ENCODE data around the gene TUBG2.

TUBG2 gene

GRCh38 chr17:42677921-42678781, 19.1 kb downstream of the TUBG2 start:
- DNase-seq, result peak; percentile 91

- peak; percentile 74 for DNase-seq
Measured at GRCh38 chr17:42678951-42679491, 19.9 kb downstream of the TUBG2 start.

GRCh38 chr17:42679492-42680330, 20.6 kb downstream of the TUBG2 start:
- peak; percentile 84 for DNase-seq

- no peak for DNase-seq
Measured at GRCh38 chr17:42680331-42680808, 21.3 kb downstream of the TUBG2 start.

GRCh38 chr17:42681976-42682721, 23.1 kb downstream of the TUBG2 start, which contains the start of gene CNTNAP1:
Gene CNTNAP1, plus strand, starts transcription at chr17:42682531. Its CDS starts 299 bp downstream, at chr17:42682830.
- peak; percentile 89 for DNase-seq

- DNase-seq, result peak; percentile 82
Measured at GRCh38 chr17:42682722-42683403, 23.8 kb downstream of the TUBG2 start.

GRCh38 chr17:42683407-42684034, 24.4 kb downstream of the TUBG2 start:
- no peak for DNase-seq

- DNase-seq, result no peak
Measured at GRCh38 chr17:42684929-42685556, 26.0 kb downstream of the TUBG2 start.

GRCh38 chr17:42685831-42686230, 26.7 kb downstream of the TUBG2 start:
- no peak for DNase-seq

GRCh38 chr17:42686520-42687128, 27.5 kb downstream of the TUBG2 start:
- no peak for DNase-seq

- no peak for DNase-seq
Measured at GRCh38 chr17:42687707-42688320, 28.7 kb downstream of the TUBG2 start.

GRCh38 chr17:42690596-42690995, 31.5 kb downstream of the TUBG2 start:
- DNase-seq, result no peak

- no peak for DNase-seq
Measured at GRCh38 chr17:42691021-42691545, 32.0 kb downstream of the TUBG2 start.

- DNase-seq, result no peak
Measured at GRCh38 chr17:42692489-42692888, 33.4 kb downstream of the TUBG2 start.

GRCh38 chr17:42694524-42694923, 35.4 kb downstream of the TUBG2 start:
- no peak for DNase-seq

- no peak for DNase-seq
Measured at GRCh38 chr17:42695500-42695899, 36.4 kb downstream of the TUBG2 start.

- no peak for DNase-seq
Measured at GRCh38 chr17:42697108-42697811, 38.2 kb downstream of the TUBG2 start.

GRCh38 chr17:42698736-42699414, 39.8 kb downstream of the TUBG2 start:
- no peak for DNase-seq

GRCh38 chr17:42699415-42699740, 40.3 kb downstream of the TUBG2 start:
- DNase-seq, result no peak

Measured in left hindlimb (tissue), 1 donor.